ENCODE data around the gene PKP4.

DNA sequence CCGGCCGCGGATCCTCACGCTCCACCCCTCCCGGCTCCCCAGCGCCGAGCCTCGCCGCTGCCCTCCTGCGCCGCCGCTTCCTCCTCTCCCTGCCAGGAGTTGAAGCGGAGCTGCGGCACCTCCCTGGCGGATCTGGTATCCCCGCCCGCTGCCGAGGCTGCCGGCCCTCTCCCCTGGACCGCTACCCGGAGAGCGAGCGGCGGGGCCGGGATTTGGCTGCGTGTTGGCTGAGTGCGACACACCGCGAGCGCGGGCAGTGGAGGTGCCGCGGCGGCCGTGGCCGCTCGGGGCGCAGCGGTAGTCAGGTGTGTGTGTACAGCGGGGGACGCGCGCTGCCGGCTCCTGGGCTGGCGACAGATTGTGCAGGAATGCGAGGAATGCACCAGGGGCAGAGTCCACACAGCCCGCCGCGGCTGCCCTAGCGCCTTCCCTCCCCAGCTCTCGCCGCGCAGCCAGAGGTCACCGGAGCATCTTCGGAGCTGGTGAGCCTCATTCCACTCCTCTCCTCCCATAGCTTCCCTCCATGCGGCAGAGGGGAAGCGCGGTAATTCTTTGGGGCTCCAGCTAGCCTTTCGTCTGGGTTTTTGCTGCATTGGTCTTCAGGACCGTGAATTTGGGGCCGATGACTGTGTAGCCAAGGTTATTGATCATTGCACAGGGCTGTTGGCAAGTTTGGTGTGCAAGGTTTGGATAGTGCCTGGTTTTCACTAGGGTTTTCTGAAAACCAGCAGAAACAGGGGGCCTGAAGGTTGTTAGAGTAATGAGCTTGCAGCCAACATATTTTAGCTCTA is 1.3 kb downstream of the PKP4 start:
- TF ChIP-seq, protein P1, sequence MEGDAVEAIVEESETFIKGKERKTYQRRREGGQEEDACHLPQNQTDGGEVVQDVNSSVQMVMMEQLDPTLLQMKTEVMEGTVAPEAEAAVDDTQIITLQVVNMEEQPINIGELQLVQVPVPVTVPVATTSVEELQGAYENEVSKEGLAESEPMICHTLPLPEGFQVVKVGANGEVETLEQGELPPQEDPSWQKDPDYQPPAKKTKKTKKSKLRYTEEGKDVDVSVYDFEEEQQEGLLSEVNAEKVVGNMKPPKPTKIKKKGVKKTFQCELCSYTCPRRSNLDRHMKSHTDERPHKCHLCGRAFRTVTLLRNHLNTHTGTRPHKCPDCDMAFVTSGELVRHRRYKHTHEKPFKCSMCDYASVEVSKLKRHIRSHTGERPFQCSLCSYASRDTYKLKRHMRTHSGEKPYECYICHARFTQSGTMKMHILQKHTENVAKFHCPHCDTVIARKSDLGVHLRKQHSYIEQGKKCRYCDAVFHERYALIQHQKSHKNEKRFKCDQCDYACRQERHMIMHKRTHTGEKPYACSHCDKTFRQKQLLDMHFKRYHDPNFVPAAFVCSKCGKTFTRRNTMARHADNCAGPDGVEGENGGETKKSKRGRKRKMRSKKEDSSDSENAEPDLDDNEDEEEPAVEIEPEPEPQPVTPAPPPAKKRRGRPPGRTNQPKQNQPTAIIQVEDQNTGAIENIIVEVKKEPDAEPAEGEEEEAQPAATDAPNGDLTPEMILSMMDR (IDR thresholded peaks at IDR 0.05; ENCODE audit: poor library complexity, severe bottlenecking) = peak; percentile 80
- TF ChIP-seq EP300 (conservative IDR thresholded peaks at IDR 0.05; ENCODE audit: poor library complexity, severe bottlenecking) (peak; percentile 12), SMC3 (conservative IDR thresholded peaks at IDR 0.05; ENCODE audit: poor library complexity) (peak; percentile 56), EZH2 (IDR thresholded peaks at IDR 0.05; ENCODE audit: borderline replicate concordance, insufficient read depth, low read length, poor library complexity, severe bottlenecking) (no peak), RAD21 (conservative IDR thresholded peaks at IDR 0.05) (peak; percentile 58)
